ENCODE results near the gene POP5. TPM values are rescaled to one million over a fixed set of nuclear protein-coding genes. Genes with fewer than 3 reads are reported as not detected.

Gene POP5
- total RNA-seq, 2 donors from 2014 or later = 51.2 to 69.4 TPM

DNA sequence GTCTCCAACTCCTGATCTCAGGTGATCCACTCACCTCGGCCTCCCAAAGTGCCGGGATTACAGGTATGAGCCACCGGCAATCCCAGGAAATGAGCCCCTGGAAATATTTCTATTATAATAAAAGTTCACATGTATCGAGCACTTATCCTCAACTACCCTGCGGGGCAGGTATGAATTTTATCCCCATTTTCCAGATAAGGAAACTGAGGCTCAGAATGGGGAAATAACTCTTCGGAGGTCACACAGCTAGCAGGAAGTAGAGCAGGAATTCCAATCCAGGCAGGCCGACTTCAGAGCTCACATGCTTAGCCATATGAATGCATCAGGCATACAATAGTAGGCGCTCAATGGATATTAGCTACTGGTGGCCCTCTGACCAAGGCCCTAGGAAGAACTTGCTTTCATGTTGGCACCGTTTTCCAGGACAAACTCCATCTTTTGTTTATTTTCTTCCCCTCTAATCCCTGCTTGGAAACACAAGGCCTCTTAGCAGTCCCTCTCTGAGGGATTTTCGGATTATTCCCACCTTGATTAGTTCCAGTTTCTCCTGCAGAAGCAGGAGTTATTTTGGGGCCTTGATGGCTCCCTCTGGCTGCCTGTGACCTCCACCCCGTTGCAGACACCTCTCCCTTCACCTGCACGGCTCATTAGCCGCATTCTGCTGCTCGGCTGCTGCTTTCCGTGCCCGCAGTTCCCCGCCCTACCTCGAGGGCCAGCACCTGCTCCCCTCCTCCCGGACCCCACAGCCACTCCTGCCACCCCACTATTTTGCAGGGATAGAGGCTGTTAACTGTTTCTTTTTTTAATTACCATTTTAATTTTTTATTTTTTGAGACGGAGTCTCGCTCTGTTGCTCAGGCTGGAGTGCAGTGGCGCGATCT is 18.7 kb upstream of the POP5 start:
- no peak overlapping the region for H3K4me3 Mint-ChIP-seq
- H3K36me3 Mint-ChIP-seq = no peaks in the 10 kb centered on the region
- no peaks in the 10 kb centered on the region for H3K4me1 Mint-ChIP-seq (ENCODE audit: low read depth in 2 of 2)
- no peaks in the 10 kb centered on the region for H3K9me3 Mint-ChIP-seq
- H3K27ac Mint-ChIP-seq = no peak overlapping the region
- no peak for DNase-seq (ENCODE audit: low spot score)
- H3K27me3 Mint-ChIP-seq = peaks cover 11 to 16% of the 10 kb centered on the region in 2 donors
- no peak for ATAC-seq

- Mint-ChIP-seq H3K27me3 (peaks cover 11 to 16% of the 10 kb centered on the region in 2 donors), H3K27ac (no peak overlapping the region), H3K4me1 (ENCODE audit: low read depth in 2 of 2) (no peaks in the 10 kb centered on the region), H3K9me3 (no peaks in the 10 kb centered on the region), H3K4me3 (no peak overlapping the region), H3K36me3 (no peaks in the 10 kb centered on the region)
- DNase-seq (ENCODE audit: low spot score) (no peak), ATAC-seq (peak; percentile 28 to 52)
Measured at GRCh38 chr12:120598674-120599463, 17.7 kb upstream of the POP5 start.

- ATAC-seq = no peak
- no peak overlapping the region for H3K27ac Mint-ChIP-seq
- no peaks in the 10 kb centered on the region for H3K9me3 Mint-ChIP-seq
- H3K4me3 Mint-ChIP-seq = no peak overlapping the region
- H3K27me3 Mint-ChIP-seq = peaks cover 11 to 16% of the 10 kb centered on the region in 2 donors
- DNase-seq (ENCODE audit: low spot score) = no peak
- H3K36me3 Mint-ChIP-seq = no peaks in the 10 kb centered on the region
- H3K4me1 Mint-ChIP-seq (ENCODE audit: low read depth in 2 of 2) = no peaks in the 10 kb centered on the region
Measured at GRCh38 chr12:120597861-120598260, 16.7 kb upstream of the POP5 start.

DNA sequence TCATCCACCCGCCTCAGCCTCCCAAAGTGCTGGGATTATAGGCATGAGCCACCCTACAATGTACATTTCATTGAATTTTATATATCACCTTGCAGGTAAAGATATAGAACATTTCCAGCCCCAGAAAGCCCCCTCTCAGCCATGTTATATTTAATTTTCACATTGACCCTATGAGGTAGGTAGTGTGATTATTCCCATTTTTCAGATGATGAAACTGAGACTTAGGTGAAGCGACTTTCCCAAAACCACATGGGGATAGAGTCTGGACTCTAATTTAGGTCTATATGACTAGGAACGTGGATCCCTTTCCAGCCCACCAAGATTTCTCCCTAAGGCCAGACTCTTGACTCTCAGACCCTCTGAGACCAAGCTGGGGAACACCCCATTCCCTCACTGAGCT is 15.7 kb upstream of the POP5 start:
- H3K27me3 Mint-ChIP-seq = peaks cover 9 to 16% of the 10 kb centered on the region in 2 donors
- DNase-seq (ENCODE audit: low spot score) (no peak), ATAC-seq (no peak)
- H3K27ac Mint-ChIP-seq = no peak overlapping the region
- H3K9me3 Mint-ChIP-seq = no peaks in the 10 kb centered on the region
- H3K4me3 Mint-ChIP-seq = no peak overlapping the region
- no peaks in the 10 kb centered on the region for H3K4me1 Mint-ChIP-seq (ENCODE audit: low read depth in 2 of 2)
- H3K36me3 Mint-ChIP-seq = no peaks in the 10 kb centered on the region

- Mint-ChIP-seq H3K27me3 (peaks cover 0 to 5% of the 10 kb centered on the region in 2 donors), H3K27ac (no peak overlapping the region), H3K4me3 (no peak overlapping the region), H3K4me1 (ENCODE audit: low read depth in 2 of 2) (no peaks in the 10 kb centered on the region), H3K9me3 (no peaks in the 10 kb centered on the region), H3K36me3 (no peaks in the 10 kb centered on the region)
- DNase-seq (ENCODE audit: low spot score) (no peak), ATAC-seq (no peak)
Measured at GRCh38 chr12:120592121-120593049, 11.2 kb upstream of the POP5 start.

DNA sequence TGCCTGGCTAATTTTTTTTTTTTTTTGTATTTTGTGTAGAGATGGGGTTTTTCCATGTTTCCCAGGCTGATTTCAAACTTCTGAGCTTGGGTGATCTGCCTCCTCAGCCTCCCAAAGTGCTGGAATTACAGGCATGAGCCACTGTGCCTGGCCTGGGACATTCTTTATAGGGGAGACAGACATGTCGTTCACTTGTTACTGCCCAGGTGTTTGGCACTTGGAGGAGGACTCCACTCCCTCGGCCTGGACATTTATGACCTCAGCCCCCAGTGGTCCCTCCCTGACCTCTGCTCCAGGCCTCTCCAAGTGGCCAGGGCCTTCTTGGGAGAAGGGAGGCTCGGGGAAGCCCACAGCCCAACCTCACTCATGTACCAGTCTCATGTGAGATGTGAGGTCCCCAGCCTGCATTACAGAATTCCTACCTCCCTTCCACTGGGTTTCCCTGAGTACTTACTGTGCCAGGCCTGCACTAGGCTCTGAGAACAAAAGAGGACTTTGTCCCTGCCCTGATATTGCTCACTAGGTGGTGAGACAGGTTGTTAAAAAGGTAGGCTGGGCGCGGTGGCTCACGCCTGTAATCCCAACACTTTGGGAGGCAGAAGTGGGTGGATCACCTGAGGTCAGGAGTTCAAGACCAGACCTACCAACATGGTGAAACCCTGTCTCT is 9.7 kb upstream of the POP5 start:
- no peaks in the 10 kb centered on the region for H3K36me3 Mint-ChIP-seq
- no peak for ATAC-seq
- H3K9me3 Mint-ChIP-seq = no peaks in the 10 kb centered on the region
- H3K27ac Mint-ChIP-seq = peak overlapping the region in 1 of 2 donors; percentile 10
- DNase-seq (ENCODE audit: low spot score) = no peak
- no peaks in the 10 kb centered on the region for H3K4me1 Mint-ChIP-seq (ENCODE audit: low read depth in 2 of 2)
- H3K4me3 Mint-ChIP-seq = no peak overlapping the region
- peaks cover 0 to 5% of the 10 kb centered on the region in 2 donors for H3K27me3 Mint-ChIP-seq

DNA sequence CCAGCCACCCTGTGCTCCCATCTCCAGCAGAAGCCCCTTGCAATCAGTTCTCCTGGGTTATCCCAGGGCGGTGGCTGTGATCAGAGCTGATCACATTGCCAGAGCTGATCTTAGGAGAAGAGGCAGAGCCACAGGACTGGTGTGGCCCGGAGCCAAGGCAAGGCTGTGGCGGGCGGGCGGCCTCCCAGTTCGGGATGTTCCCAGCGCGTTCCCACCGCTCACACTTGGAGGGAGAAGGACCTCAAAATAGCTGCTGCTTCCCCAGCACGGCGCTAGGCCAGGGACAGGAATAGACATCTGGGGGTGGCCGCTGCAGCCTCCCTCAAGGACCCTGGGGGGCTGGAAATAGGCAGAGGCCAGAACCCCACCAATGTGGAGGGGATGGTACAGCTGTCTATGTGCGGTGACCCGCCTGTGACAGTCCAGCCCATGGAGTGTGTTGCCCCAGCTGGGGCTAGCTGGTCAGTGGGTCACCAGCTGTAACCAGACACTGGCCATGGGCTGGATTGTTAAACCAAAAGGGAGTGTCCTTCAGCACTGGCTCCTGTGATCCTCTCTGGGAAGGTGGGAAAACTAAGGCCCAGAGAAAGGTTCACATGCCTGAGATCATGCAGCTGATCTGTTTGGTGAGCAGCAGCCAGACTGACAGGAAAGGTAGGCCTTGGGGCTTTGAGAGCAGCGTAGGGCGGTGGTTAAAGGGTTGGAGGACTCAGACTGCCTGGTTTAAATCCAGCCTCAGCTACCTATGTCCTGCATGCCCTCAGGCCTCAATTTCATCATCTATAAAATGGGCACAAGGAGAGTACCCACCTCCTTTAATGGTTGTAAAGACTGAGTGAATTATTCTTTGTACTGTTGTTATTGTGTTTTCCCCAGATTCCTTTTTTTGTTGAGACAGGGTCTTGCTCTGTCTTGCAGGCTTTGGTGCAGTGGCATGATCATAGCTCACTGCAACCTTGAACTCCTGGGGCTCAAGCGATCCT is 8.0 kb upstream of the POP5 start:
- peaks cover 0 to 1% of the 10 kb centered on the region in 2 donors for H3K4me1 Mint-ChIP-seq (ENCODE audit: low read depth in 2 of 2)
- peak; percentile 22 to 47 for ATAC-seq
- no peaks in the 10 kb centered on the region for H3K36me3 Mint-ChIP-seq
- DNase-seq (ENCODE audit: low spot score) = no peak
- H3K4me3 Mint-ChIP-seq = no peak overlapping the region
- peaks cover 0 to 2% of the 10 kb centered on the region in 2 donors for H3K27me3 Mint-ChIP-seq
- H3K27ac Mint-ChIP-seq = no peak overlapping the region
- no peaks in the 10 kb centered on the region for H3K9me3 Mint-ChIP-seq

DNA sequence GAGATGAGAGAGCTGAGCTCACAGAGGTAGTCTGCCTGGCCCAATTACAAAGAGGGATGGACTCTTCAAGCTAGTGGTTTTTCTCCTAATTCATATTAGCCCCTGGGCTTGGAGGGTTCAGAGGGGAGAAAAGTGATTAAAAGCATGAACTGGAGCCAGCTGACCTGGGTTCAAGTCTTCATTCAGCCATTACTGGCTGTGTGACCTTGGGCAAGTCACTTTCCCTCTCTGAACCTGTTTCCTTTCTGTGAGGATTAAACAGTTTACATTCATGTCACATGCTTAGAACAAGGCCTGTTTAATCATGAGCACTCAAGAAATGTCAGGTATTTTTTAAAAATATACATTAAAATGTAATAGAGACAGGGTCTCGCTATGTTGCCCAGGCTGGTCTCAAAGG is 7.2 kb upstream of the POP5 start:
- no peak overlapping the region for H3K4me3 Mint-ChIP-seq
- no peak for DNase-seq (ENCODE audit: low spot score)
- ATAC-seq = no peak
- peaks cover 4 to 7% of the 10 kb centered on the region in 2 donors for H3K4me1 Mint-ChIP-seq (ENCODE audit: low read depth in 2 of 2)
- no peak overlapping the region for H3K27ac Mint-ChIP-seq
- no peaks in the 10 kb centered on the region for H3K9me3 Mint-ChIP-seq
- H3K27me3 Mint-ChIP-seq = peaks cover 0 to 2% of the 10 kb centered on the region in 2 donors
- no peaks in the 10 kb centered on the region for H3K36me3 Mint-ChIP-seq

- ATAC-seq = no peak
- H3K4me1 Mint-ChIP-seq (ENCODE audit: low read depth in 2 of 2) = peaks cover 10 to 14% of the 10 kb centered on the region in 2 donors
- no peak overlapping the region for H3K4me3 Mint-ChIP-seq
- DNase-seq (ENCODE audit: low spot score) = no peak
- no peaks in the 10 kb centered on the region for H3K9me3 Mint-ChIP-seq
- H3K36me3 Mint-ChIP-seq = no peaks in the 10 kb centered on the region
- H3K27ac Mint-ChIP-seq = no peak overlapping the region
- peaks cover 0 to 2% of the 10 kb centered on the region in 2 donors for H3K27me3 Mint-ChIP-seq
Measured at GRCh38 chr12:120586860-120587259, 5.7 kb upstream of the POP5 start.

GRCh38 chr12:120586206-120586605 is 5.0 kb upstream of the POP5 start:
- H3K27ac Mint-ChIP-seq = no peak overlapping the region
- peak overlapping the region; percentile 5 for H3K4me3 Mint-ChIP-seq
- ATAC-seq = no peak
- no peaks in the 10 kb centered on the region for H3K36me3 Mint-ChIP-seq
- H3K9me3 Mint-ChIP-seq = no peaks in the 10 kb centered on the region
- no peak for DNase-seq (ENCODE audit: low spot score)
- peaks cover 16 to 20% of the 10 kb centered on the region in 2 donors for H3K4me1 Mint-ChIP-seq (ENCODE audit: low read depth in 2 of 2)
- H3K27me3 Mint-ChIP-seq = peaks cover 0 to 2% of the 10 kb centered on the region in 2 donors

DNA sequence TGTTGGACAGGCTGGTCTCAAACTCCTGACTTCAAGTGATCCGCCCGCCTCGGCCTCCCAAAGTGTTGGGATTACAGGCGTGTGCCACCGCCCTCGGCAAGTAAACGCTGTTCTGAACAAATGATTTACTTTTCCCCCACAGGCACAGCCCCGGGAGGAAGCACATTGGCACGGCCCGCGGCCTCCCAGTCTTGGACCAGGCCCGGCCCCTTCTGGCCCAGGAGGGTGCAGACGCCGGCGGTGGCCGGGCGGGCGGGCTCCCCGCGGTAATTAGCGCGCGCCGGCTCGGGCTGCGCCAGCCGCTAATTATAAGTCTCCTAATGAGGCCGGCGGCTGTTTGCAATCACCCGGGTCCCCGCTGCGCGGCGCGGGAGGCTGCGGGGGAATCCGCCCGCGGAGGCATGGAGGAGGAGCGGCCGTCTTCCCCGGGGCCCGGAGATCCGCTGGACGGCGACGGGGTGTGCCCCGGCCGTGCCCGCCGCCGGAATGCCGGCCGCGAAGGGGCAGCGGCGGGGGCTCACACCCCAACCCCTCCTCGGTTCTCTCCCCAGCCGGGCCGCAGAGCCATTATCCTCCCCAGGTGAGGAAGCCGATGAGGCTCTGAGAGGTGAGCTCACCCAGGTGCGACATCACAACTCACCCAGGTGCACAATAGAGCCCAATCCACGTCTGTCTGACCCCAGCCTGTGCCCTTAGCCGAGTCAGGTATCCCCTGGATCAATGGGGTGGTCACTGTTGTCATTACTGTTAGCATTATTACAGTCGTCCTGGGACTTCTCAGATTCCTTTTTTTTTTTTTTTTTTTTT is 3.3 kb upstream of the POP5 start:
- H3K4me3 Mint-ChIP-seq = peak overlapping the region; percentile 59
- ATAC-seq (peak in 1 of 2 donors; percentile 1), DNase-seq (ENCODE audit: low spot score) (no peak)
- H3K36me3 Mint-ChIP-seq = no peaks in the 10 kb centered on the region
- peaks cover 31 to 33% of the 10 kb centered on the region in 2 donors for H3K4me1 Mint-ChIP-seq (ENCODE audit: low read depth in 2 of 2)
- no peaks in the 10 kb centered on the region for H3K9me3 Mint-ChIP-seq
- H3K27ac Mint-ChIP-seq = no peak overlapping the region
- peaks cover 0 to 2% of the 10 kb centered on the region in 2 donors for H3K27me3 Mint-ChIP-seq
